GM12892 (cell line): ENCODE data around the gene COL1A1.

Source experiments
- POLR2A ChIP-seq: IDR thresholded peaks from 2 replicates; pipeline ENCODE4 v1.6.1; 2011; ENCODE audit warnings: low read depth, low read length, control low read depth
- POLR2AphosphoS5 ChIP-seq: IDR thresholded peaks from 2 replicates; pipeline ENCODE4 v1.6.1; 2011; ENCODE audit warnings: low read depth, low read length, control low read depth

GRCh38 chr17:50199211-50199802 is 2.1 kb downstream of the COL1A1 start:
- TF ChIP-seq POLR2AphosphoS5 (no peak), POLR2A (no peak)
